Lower leg skin (tissue), 3 donors: ENCODE results near the gene SOD2.

Experiments
- POLR2A ChIP-seq, 2 donors: fragments of 450-650 bp; IDR thresholded peaks; one replicate each; pipeline ENCODE4 v1.6.1; 2016 to 2017; ENCODE audit warnings: antibody characterized with exemption in 2 of 2, mild to moderate bottlenecking in 1 of 2, moderate library complexity in 1 of 2
- TF ChIP-seq, protein P1 (sequence below), 3 donors: fragments of 450-650 bp; IDR thresholded peaks; one replicate each; pipeline ENCODE4 v1.5.1; 2016; ENCODE audit warnings: antibody characterized with exemption in 3 of 3, mild to moderate bottlenecking in 3 of 3, moderate library complexity in 2 of 3

DNA sequence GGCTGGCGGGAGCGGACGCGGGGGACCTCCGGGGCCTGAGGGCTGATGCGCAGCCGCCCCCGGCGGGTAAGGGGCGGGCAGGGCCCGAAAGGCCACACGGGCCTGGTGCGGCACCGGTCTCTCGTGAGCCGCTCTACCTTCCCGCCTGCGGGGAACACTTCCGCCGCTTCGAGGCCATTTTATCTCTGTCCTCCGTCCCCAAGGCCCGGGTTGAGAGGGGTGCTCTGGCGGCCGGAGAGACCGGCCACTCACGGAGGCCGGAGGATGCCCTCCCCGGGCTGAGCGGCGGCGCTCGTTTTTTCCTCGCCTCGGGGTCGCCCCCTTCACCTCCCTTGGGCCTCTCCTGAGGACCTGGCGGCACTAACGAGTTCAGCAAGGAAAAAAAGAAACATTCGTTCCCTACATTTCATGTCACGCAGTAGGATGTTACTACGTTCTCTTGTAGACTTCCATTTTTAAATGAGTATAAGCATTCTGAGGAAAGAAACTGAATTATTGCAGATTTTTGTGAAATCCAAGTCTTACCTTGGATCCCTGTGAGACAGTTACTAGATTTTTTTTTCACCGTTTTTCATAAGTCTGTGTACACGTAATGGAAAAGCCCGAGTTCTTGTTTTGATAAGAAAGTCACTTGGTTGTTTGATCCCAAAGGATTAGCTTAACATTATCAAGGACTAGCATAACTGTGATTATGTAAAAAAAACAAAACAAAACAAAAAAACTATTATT, 34.8 kb upstream of the SOD2 start:
- TF ChIP-seq, protein P1, sequence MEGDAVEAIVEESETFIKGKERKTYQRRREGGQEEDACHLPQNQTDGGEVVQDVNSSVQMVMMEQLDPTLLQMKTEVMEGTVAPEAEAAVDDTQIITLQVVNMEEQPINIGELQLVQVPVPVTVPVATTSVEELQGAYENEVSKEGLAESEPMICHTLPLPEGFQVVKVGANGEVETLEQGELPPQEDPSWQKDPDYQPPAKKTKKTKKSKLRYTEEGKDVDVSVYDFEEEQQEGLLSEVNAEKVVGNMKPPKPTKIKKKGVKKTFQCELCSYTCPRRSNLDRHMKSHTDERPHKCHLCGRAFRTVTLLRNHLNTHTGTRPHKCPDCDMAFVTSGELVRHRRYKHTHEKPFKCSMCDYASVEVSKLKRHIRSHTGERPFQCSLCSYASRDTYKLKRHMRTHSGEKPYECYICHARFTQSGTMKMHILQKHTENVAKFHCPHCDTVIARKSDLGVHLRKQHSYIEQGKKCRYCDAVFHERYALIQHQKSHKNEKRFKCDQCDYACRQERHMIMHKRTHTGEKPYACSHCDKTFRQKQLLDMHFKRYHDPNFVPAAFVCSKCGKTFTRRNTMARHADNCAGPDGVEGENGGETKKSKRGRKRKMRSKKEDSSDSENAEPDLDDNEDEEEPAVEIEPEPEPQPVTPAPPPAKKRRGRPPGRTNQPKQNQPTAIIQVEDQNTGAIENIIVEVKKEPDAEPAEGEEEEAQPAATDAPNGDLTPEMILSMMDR (IDR thresholded peaks at IDR 0.05), result no peak
- TF ChIP-seq POLR2A (IDR thresholded peaks at IDR 0.05), result no peak
